ENCODE measurements around the gene PDE4B.

- no peak for TF ChIP-seq MXI1 (IDR thresholded peaks at IDR 0.05; ENCODE audit: low read depth, low read length)
- TF ChIP-seq DLX4 (CRISPR knock-in tag; IDR thresholded peaks at IDR 0.05), result no peak
- TF ChIP-seq TCF7 (IDR thresholded peaks at IDR 0.05; ENCODE audit: borderline replicate concordance), result no peak
Measured at GRCh38 chr1:66317248-66317515, 524.5 kb downstream of the PDE4B start.
